GM19455 (cell line): ENCODE results near the gene PSMD8.
"Not testable (repeated sequence)": the region's sequence is repeated elsewhere in the genome, so short reads cannot be mapped to it uniquely, and the experiment has no call there.

Source experiments
- ATAC-seq: cut with Tn5 transposase; IDR thresholded peaks from one replicate; pipeline ENCODE4 v1.9.1; 2021; ENCODE audit not compliant: unreplicated experiment

PSMD8 gene

DNA sequence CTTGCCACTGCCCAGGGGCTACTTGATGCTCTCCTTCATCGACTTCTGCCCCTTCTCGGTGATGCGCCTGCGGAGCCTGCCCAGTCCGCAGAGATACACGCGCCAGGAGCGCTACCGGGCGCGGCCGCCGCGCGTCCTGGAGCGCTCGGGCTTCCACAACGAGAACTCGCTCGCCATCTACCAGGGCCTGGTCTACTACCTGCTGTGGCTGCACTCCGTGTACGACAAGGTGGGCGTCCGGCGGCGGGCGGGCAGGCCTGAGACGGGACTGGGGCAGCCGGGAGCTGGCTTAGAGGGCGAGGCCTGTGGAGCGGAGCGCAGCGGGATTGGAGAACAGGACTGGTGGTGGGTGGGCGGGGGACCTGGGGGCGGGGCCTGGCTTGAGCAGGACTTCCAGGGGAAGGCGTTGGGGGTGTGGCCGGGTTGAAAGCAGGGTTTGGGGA is 12.7 kb upstream of the PSMD8 start:
- no peak for ATAC-seq

DNA sequence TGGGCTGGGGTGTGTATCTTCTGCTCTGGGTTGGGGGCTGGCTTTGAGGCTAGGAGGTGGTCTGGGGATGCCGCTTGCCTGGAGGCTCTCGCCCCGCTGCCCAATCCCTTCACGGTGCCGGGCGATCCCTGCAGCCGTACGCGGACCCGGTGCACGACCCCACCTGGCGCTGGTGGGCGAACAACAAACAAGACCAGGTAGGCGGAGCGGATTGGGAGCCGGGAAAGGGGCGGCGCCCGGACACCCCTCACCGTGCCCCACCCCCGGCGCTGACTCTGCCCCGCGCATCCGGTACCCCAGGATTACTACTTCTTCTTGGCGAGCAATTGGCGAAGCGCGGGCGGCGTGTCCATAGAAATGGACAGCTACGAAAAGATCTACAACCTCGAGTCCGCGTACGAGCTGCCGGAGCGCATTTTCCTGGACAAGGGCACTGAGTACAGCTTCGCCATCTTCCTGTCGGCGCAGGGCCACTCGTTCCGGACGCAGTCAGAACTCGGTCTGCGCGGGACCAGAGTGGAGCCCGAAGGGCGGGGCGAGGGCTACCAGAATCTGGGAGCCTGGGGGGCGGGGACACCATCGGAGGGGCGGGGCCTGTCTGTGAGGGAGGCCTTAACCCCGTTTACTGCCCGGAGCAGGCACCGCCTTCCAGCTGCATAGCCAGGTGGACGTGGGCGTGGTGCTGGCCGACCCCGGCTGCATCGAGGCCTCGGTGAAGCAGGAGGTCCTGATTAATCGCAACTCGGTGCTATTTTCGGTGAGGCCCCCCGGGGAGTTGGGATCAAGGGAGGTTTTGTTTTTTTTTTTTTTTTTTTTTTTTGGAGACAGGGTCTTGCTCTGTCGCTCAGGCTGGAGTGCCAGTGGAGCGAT is 12.1 kb upstream of the PSMD8 start:
- no peak for ATAC-seq

DNA sequence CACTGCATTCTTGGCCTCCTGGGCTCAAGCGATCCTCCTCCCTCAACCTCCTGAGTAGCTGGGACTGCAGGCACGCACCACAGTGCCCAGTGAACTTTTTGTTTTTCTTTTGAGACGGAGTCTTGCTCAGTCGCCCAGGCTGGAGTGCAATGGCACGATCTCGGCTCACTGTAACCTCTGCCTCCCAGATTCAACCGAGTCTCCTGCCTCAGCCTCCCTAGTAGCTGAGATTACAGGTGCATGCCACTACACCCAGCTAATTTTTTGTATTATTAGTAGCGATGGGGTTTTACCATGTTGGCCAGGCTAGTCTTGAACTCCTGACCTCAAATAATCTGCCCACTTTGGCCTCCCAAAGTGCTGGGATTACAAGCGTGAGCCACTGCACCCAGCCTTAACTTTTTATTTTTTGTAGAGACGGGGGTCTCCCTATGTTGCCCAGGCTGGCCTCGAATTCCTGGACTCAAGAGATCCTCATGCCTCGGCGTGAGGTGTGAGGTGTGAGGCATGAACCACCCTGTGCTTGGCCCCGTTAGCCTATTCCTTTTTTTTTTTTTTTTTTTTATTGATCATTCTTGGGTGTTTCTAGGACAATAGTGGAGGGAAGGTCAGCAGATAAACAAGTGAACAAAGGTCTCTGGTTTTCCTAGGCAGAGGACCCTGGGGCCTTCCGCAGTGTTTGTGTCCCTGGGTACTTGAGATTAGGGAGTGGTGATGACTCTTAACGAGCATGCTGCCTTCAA is 11.3 kb upstream of the PSMD8 start:
- not testable (repeated sequence) for ATAC-seq

DNA sequence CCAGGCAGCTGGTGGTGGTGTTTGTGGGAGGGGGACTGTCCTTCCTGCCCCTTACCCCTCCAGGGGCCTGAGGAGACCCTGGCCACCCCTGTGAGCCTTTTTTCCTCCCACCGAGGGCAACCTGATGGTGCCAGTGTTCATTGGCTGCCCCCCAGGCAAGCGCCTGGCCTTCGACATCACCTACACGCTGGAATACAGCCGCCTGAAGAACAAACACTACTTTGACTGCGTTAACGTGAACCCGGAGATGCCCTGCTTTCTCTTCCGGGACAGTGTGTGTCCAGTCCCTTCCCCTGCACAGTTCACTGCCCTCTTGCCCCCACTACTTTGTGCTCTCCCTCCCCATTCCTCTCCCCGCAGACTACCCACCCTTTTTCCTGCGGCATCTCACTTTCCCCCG is 7.3 kb upstream of the PSMD8 start:
- no peak for ATAC-seq

DNA sequence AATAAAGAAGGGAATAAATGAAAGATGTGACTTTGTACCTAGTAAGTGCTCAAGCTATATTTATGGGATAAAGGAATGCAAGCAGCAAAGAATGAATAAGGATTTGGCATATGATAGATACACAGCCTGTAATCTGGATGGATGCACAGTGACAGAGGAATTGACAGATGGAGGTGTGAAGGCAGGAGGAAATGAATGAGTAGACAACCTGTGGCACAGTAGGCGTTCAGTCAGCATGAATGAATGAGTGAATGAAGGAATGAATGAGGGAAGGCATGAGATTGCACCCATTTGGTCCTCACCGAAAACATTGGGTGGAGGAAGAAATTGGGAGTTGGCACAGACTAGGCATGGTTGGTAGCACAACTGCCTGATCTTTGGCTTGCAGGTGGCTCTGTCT is 4.8 kb upstream of the PSMD8 start:
- ATAC-seq: no peak

DNA sequence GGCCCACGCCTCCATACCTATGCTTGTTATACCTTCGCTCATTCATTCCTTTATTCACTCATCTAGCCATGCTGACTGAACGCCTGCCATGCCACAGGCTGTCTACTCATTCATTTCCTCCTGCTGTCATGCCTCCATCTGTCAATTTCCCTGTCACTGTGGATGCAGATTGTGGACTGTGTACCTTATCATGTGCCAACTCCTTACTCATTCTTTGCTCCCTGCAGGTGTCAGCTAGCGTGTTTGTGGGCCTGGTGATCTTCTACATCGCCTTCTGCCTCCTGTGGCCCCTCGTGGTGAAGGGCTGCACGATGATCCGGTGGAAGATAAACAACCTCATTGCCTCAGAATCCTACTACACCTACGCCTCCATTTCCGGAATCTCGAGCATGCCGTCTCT is 4.1 kb upstream of the PSMD8 start:
- ATAC-seq: no peak

DNA sequence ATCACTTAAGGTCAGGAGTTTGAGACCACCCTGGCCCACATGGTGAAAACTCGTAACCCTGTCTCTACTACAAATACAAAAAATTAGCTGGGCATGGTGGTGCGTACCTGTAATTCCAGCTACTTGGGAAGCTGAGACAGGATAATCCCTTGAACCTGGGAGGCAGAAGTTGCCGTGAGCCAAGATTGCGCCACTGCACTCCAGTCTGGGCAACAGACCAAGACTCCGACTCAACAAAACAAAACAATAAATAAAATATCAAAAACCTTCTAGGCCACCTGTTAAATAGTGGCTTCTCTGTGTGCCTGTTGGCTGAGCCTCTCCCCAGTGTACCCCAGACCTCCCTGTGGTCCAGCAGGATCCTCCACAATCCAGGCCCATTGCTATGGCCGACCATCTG is 3.3 kb upstream of the PSMD8 start:
- no peak for ATAC-seq

DNA sequence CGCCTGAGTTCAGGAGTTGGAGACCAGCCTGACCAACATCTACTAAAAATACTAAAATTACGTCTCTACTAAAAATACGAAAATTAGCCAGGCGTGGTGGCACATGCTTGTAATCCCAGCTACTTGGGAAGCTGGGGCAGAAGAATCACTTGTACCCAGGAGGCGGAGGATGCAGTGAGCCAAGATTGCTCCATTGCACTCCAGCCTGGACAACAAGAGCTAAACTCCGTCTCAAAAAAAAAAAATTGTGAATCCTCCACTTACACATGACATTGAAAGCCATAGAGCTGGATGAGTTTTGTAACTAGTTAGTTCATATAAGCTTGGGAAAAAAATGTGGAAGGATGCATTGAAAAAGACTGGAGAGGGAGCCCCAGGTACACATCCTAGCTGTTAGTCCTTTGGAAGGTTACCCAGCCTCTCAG is 452 bp upstream of the PSMD8 start:
- no peak for ATAC-seq

DNA sequence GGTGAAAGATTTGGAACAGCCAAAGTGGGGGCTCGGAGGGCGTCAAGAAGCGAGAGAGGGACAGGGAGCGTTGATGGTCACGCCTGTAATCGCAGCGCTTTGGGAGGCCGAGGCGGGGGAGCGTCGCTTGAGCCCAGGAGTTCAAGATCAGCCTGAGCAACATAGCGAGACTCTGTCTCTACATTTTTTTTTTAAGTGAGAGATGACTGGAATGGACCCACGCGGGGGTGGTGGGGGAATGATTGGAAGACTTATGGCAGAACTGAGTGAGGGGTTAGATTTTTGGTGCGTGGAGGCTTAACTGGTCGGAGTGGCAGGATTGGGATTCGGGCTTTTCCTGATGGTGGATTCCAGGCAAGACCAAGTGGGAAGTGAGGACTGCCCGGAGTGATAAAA is 725 bp downstream of the PSMD8 start:
- no peak for ATAC-seq

DNA sequence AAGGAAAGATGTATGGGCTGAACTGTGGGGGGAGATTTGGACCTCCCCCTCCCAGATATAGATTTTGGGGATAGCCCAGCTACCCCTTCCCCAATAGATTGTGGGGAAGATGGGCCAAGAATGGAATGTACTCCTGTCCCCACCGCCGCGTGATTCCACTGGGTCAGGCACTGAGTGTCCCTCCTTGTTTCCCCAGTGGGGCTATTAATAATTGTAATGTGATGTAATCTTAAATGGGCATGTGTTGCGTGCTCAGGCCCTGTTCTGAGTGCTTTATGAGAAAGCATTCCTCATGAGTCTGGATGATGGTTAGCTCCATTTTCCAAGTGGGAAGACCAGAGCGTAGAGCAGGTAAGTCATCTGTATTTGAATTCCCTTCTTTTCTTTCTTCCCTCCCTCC is 1.4 kb downstream of the PSMD8 start:
- no peak for ATAC-seq

DNA sequence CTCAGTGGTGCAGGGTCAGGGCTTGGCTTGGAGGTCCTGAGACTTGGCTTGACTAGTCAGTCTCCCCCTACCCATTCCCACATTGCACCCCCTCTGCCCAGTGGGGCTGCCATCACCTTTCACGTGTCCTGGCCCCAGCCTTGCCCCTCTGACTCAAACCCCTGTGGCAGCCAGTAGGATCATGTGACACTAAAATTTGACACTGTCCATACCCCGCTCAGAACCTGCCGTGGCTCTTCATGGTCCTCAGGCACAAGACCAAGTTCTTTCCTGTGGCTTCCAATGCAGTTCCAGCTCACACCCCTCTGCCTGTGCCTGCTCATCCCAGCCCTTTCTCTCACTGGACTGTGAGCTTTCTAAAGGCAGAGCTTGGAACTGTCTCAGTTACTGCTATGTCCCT is 2.2 kb downstream of the PSMD8 start:
- ATAC-seq: no peak

DNA sequence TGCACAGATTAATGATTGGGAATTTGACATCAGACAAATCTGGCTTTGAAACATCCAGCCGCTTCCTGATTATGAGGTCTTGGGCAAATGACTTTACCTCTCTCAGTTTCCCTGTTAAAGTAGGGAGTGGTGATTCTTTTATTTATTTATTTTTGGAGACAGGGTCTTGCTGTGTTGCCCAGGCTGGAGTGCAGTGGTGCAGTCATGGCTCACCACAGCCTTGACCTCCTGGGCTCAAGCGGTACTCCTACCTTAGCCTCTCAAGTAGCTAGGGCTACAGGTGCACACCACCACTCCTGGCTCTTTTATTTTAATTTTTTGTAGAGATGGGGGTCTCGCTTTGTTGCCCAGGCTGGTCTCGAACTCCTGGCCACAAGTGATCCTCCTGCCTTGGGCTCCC is 2.7 kb downstream of the PSMD8 start:
- no peak for ATAC-seq

DNA sequence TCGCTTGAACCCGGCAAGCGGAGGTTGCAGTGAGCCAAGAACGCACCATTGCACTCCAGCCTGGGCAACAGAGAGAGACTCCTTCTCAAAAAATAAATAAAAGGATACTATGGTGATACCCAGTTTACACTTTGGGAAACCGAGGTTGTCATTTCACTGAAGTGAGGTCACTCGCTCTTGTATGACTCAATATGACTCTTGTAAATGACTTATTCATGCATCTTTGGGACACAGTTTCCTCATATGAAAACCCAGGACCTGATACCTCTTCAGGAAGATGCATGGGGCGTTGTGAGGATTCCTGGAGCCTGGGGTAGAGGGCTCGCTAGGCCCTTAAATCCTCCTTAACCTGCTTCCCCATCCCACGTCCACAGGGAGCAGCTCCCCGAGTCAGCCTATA is 4.5 kb downstream of the PSMD8 start:
- ATAC-seq: no peak

DNA sequence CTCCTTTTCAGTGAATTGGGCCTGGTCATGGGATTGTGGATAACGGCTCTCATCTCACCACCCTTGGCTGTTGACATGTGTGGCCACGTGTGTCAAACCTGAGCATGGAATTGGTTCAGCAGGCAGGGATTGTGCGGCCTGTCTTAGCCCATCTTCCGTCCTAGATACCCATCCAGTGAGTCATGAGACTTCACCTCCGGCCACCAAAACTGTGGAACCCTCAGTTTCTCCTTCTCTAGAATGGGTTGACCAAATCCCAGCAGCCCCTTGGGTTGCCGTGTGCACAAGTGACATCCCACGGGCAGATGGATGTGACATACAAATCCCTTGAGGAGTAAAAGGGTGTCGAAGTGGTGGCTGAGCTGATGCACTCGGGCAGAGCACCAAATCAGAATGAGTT is 6.8 kb downstream of the PSMD8 start:
- no peak for ATAC-seq

DNA sequence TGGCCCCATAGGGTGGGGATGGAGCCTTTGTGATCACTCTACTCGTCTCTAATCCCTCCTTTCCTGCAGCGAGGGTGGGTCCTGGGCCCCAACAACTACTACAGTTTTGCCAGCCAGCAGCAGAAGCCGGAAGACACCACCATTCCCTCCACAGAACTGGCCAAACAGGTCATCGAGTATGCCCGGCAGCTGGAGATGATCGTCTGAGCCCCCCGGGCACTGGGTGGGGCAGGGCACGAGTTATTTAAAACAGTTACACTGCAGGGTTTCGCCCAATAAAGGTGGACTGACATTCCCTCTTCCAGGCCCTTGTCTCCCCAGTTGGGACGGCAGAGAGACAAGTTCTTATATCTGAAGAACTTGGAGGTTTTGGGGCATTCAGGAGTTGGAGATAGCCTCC is 8.8 kb downstream of the PSMD8 start:
- no peak for ATAC-seq

DNA sequence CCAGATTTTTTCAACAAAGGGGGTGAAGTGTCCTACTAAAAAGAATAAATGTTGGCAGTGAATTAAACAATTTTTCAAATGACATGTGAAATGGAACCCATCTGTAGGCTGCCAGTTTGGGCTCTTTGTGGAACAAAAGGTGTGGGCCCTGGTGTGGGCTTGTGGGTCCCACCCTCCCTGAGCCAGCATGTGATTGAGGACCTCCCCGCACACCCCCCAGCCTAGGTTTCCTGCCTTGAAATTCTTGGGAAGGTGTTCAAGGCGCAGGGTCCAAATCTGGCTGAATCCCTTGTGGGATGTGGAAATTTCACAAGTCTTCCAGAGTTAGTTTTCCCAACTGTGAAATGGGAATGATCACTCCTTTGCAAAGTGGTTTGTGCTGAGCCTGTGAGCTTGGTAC is 9.4 kb downstream of the PSMD8 start:
- no peak for ATAC-seq

DNA sequence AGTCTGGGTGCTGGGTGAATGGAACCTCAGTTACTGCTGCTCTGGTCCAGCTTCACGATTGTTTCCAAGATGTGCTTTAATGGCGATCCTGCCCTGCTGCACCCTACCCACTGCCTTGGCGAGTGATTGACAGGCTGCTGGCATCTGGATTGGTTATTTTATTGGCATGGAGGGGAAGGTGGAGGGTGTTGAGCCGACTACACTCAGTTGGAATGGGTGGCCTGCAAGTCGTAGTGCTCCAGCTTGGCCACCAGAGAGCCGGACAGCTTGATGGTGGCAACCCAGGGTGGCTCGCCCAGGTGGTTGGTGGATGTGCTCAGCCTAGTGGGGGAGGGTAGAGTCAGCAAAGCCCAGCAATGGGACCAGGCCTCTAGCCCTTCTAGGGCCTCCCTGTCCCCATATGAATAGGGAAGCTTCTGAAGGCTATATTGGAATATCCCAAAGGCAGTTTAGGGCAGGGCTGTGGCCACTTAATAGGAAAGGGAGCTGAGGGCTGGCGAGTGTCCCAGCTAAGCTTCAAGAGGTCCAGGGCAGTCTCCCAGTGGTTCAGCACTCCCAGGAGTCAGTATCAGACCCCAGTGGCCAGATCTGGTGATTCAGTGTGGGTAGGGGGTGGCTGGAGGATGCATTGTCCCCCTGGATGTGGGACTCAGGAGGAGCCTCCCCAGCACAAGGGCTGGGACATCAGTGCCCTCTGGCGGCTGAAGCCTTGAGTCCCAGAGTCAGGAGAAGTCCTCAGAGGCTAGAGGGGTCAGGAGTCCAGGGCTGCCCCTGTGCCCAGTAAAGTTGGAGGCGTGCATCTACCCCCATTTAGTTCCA is 10.0 kb downstream of the PSMD8 start:
- no peak for ATAC-seq

DNA sequence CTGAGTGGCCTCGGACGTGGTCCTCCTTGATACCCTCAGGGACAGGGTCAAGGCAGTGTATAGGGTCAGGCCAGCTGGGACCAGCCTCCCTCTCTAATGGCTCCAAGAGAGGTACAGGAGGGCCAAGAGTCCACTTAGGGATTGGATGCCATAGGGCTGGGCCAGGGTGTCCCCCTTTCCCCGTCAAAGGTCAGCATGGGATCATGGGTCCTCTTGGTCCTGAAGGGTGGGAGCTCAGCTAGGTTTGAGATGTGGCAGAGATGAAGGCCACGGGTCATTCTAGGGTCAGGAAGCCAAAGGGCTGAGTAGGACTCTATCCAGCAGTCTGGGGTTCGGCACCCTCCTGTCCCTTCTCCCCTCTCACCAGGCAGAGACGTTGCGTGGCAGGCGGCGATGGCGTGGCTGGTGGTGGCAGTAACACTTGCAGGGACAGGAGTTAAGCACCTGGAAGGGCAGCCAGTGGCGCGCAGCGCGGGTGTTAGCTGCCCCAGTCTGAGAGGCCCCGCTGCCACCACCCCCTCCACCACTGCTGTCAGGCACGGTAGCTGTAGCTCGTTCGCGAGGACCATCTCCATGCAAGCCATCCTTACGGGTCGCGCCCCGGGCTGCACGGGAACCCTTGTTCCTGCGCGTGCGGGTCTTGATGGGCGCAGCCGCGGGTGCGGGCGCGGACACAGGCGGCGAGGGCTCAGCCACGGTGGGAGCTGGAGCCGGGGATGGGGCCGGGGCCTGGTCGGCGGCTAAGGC is 10.9 kb downstream of the PSMD8 start:
- no peak for ATAC-seq

DNA sequence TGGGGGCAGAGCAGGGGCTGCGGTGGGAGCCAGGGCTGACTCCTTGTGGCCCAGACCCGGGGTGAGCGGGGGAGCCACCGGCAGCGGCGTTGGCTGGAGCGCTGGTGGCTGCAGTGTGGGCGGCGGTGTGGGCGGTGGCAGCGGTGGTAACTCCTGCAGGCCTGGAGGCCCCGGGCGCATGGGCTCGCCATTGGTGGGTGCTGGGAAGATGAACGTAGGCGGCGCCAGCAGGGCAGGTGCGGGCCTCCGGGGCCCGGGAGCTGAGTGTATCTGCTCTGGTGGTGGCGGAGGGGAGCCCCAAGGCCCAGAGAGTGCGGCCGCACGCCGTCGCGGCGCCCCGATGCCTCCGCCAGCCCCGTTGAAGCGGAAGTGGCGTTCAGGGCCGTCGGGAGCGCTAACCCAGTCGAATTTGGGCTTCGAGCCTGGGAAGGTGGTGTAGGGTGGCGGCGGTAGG is 11.5 kb downstream of the PSMD8 start:
- ATAC-seq: no peak

DNA sequence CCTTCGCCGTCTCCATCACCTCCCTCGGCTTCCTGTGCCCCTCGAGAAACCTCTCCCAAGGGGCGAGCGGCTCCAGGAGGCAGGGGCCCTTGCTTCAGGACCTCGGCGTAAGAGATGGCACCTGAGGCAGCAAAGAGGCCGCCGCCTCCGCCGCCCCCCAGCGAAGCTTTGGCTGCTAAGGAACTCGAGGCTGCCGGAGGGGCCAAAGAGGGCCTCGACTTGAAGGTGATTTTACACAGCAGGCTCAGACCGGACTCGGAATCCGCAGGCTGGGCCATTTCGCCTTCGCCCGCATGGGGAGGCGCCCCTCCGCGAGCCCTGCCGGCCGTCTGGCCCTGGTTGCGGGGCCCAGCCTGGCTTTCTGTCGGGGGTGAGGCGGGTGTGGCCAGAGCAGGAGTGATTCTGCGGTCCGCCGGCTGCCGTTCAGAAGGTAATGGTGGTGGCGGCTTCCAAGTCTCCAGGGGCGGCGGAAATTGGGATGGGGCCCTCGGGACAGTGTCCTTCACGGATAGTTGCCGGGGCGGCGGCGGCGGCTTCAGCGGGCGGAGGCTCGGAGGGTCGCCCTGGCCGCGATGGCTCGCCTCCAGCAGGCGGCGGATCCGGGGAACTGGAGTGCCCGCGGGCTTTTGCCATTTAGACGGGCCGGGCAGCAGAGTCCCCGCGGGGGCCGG is 12.1 kb downstream of the PSMD8 start:
- ATAC-seq: no peak
